ENCODE data around the gene MED15.

The MED15 gene

DNA sequence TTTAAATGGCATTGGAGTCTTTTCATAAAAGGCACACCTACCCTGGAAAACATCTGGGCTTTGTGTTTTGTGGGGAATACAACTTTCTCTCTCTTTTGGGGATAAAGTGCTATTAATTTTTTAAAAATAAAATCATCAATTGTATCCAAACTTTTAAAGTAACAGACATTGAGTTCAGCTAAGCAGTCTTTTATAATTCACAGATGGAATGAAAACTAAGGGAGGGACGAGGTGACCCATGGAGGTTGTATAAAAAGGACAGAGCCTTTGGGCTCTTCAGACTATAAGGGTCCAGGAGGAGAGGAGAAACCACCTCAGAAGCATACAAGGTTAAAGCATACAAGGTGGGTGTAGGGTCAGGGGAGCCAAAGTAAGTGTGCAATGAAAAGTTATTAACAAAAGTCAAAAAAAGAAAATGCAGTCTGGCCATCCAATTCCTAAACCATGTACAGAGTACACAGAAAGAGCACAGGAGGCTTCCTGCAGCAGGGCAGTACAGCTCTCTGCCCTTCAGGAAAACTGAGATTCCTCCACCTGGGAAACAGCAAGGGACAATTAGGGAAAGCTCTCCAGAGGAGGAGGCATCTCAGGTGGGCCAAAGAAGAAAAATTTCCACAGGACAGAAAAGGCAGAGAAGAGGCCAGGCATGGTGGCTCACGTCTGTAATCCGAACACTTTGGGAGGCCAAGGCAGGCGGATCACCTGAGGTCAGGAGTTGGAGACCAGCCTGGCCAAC lies 22.3 kb upstream of the MED15 start:
- TF ChIP-seq, protein P1, sequence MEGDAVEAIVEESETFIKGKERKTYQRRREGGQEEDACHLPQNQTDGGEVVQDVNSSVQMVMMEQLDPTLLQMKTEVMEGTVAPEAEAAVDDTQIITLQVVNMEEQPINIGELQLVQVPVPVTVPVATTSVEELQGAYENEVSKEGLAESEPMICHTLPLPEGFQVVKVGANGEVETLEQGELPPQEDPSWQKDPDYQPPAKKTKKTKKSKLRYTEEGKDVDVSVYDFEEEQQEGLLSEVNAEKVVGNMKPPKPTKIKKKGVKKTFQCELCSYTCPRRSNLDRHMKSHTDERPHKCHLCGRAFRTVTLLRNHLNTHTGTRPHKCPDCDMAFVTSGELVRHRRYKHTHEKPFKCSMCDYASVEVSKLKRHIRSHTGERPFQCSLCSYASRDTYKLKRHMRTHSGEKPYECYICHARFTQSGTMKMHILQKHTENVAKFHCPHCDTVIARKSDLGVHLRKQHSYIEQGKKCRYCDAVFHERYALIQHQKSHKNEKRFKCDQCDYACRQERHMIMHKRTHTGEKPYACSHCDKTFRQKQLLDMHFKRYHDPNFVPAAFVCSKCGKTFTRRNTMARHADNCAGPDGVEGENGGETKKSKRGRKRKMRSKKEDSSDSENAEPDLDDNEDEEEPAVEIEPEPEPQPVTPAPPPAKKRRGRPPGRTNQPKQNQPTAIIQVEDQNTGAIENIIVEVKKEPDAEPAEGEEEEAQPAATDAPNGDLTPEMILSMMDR (IDR thresholded peaks at IDR 0.05): no peak
- no peak for DNase-seq (ENCODE audit: low spot score)
- Histone ChIP-seq H3K4me3 (no peak overlapping the region), H3K27ac (no peak overlapping the region)

DNA sequence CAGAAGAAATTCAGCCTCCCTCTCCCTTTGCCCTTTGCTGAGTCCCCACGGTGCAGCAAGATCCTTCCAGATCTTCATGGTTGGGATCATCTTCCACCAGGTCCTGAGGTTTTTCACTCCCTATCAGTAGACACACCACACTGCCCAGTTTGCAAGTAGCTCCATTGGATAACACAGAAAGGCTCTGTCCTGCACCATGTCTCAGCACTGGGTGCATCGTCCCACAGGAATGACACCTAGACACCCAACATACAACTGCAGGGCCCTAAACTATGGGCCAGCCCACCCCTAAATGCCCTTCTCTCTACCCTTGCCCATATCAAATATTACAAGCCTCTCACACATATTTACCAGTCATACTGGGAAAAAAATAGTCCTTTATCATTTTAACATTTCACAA lies 21.2 kb upstream of the MED15 start:
- Histone ChIP-seq H3K27ac (no peak overlapping the region), H3K4me3 (no peak overlapping the region)
- TF ChIP-seq, protein P1 (IDR thresholded peaks at IDR 0.05): no peak
- DNase-seq (ENCODE audit: low spot score): no peak

DNA sequence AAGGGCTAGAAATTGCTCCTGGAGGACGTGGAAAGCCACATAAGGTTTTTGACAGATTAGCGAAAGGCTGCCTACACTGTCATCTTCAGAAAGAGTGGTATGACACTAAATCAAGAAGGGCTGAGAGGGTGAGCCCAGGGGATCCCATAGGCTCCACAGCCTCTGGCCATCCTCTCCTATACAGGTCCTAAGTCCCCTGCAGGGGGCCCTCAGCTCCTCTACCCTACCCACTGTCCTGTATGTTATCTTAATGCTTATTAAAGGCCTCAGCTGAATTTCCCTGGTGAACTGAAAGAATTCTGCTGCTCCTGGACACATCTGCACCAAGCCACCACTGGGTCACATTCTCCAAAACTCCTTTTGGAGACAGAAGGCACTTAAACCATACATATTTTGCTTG lies 19.7 kb upstream of the MED15 start:
- Histone ChIP-seq H3K4me3 (no peak overlapping the region), H3K27ac (no peak overlapping the region)
- TF ChIP-seq, protein P1 (IDR thresholded peaks at IDR 0.05): no peak
- DNase-seq (ENCODE audit: low spot score): no peak

DNA sequence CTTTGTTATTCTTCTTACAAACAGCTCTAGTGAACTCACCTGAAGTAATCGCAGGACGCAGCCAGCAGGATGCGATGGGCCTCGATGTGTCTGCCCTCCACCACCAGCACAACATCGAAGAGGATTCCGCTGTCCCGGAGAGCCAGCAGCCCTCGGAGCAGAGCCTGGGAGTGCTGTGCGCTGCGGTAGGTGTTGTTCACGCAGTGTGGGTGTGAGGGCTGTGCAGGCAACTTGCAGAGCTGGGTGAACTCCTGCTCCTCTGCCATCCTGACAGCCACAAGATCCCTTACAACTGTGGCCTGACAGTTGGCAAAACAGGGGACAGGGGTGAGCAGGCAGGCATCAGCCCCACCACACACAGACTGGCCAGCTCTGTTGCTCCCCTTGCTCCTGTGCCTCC lies 18.5 kb upstream of the MED15 start:
- TF ChIP-seq, protein P1 (IDR thresholded peaks at IDR 0.05): no peak
- H3K4me3 ChIP-seq: no peak overlapping the region
- no peak overlapping the region for H3K27ac ChIP-seq
- DNase-seq (ENCODE audit: low spot score): no peak

DNA sequence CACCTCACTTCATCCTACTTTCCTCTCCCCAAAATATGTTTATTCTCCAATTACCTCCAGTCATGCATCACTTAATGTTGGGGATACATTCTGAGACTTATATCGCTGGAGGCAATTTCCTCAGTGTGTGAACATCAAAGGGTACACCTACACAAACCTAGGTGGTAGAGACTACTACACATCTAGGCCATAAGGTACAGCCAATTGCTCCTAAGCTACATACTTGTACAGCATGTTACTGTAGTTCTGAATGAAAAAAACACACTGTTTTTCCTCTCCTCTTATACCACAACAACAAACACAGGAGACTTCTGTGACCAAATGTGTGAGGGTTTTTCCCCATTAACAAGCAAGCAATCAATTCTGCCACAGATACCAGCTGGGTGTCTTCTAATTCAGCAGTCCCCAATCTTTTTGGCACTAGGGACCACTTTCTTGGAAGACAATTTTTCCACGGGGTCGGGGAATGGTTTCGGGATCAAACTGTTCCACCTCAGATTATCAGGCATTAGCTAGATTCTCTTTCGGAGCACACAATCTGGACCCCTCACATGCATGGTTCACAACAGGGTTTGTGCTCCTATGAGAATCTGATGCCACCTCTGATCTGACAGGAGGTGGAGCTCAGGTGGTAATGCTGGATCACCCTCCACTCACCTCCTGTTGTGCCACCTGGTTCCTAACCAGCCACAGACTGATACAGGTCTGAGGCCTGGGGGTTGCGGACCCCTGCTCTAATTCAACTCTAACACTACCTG lies 17.0 kb upstream of the MED15 start:
- Histone ChIP-seq H3K27ac (no peak overlapping the region), H3K4me3 (no peak overlapping the region)
- TF ChIP-seq, protein P1 (IDR thresholded peaks at IDR 0.05): no peak
- DNase-seq (ENCODE audit: low spot score): no peak

DNA sequence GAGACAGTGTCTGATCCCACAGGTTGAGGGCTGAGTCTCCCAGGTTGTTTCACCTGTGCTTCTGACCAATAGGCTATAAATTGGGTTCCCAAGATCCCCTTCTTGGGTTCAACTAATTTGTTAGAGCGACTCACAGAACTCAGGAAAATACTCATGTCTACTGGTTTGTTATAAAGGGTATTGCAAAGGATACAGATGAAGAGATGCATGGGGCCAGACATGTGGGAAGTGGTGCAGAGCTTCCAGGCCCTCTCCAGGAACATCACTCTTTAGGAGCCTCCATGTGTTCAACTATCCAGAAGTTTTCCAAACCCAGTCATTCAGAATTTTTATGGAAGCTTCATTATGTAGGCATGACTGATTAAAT lies 16.5 kb upstream of the MED15 start:
- DNase-seq (ENCODE audit: low spot score): no peak
- H3K4me3 ChIP-seq: no peak overlapping the region
- H3K27ac ChIP-seq: no peak overlapping the region
- TF ChIP-seq, protein P1 (IDR thresholded peaks at IDR 0.05): no peak

DNA sequence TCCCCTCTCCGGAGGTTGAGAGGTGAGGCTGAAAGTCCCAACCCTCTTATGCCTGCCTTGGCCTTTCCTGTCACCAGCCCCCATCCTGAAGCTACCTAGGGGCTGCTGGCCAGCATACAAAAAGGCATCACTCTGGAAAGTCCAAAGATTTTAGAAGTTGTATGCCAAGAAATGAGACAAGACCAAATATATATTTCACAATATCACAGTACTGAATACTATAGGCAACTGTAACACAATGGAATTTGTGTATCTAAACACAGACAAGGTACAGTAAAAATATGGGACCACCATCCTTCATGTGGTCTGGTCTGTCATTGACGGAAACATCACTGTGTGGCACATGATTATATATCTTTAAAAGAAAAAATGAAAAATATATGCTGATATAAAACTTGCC lies 16.1 kb upstream of the MED15 start:
- no peak for DNase-seq (ENCODE audit: low spot score)
- no peak overlapping the region for H3K27ac ChIP-seq
- TF ChIP-seq, protein P1 (IDR thresholded peaks at IDR 0.05): no peak

More for the DNA sequence above, 16.1 kb upstream of the MED15 start:
- no peak overlapping the region for H3K4me3 ChIP-seq
